IMR-90 (cell line): Measurements from ENCODE around the gene SESN1.

Source experiments
- CEBPB ChIP-seq: IDR thresholded peaks from 2 replicates; pipeline ENCODE4 v1.6.1; 2012; ENCODE audit warnings: low read depth, low read length, improper control_type of control experiment
- CHD1 ChIP-seq: IDR thresholded peaks from 2 replicates; pipeline ENCODE4 v1.6.1; 2012; ENCODE audit warnings: low read depth, low read length, improper control_type of control experiment
- ELK1 ChIP-seq: fragments of 150-350 bp; IDR thresholded peaks from 2 replicates; pipeline ENCODE4 v1.6.1; 2016; ENCODE audit warnings: low read depth, mild to moderate bottlenecking, low read length, moderate library complexity, borderline replicate concordance
- FOS ChIP-seq: fragments of 150-350 bp; IDR thresholded peaks from 2 replicates; pipeline ENCODE4 v1.6.1; 2016; ENCODE audit warnings: low read depth, low read length
- MXI1 ChIP-seq: IDR thresholded peaks from 2 replicates; pipeline ENCODE4 v1.6.1; 2012; ENCODE audit warnings: low read depth, mild to moderate bottlenecking, low read length, moderate library complexity, borderline replicate concordance
- POLR2A ChIP-seq: IDR thresholded peaks from 2 replicates; pipeline ENCODE4 v1.6.1; 2012; ENCODE audit warnings: mild to moderate bottlenecking, low read depth, low read length
- RFX5 ChIP-seq: IDR thresholded peaks from 2 replicates; pipeline ENCODE4 v1.8.0; 2012; ENCODE audit warnings: low read depth, mild to moderate bottlenecking, low read length, moderate library complexity
- SMC3 ChIP-seq: fragments of 150-350 bp; IDR thresholded peaks from 2 replicates; pipeline ENCODE4 v1.6.1; 2016; ENCODE audit warnings: low read depth, mild to moderate bottlenecking, antibody characterized with exemption, low read length, moderate library complexity
- USF2 ChIP-seq: fragments of 150-350 bp; IDR thresholded peaks from 2 replicates; pipeline ENCODE4 v1.6.1; 2017; ENCODE audit warnings: mild to moderate bottlenecking, antibody characterized with exemption, low read length, low read depth
- TF ChIP-seq, protein P1 (sequence below): conservative IDR thresholded peaks from 2 replicates; pipeline ENCODE4 v1.5.1; 2012; ENCODE audit warnings: mild to moderate bottlenecking, low read depth, low read length, improper control_type of control experiment

GRCh38 chr6:108958900-108959770, 135.5 kb downstream of the SESN1 start:
- TF ChIP-seq, protein P1, sequence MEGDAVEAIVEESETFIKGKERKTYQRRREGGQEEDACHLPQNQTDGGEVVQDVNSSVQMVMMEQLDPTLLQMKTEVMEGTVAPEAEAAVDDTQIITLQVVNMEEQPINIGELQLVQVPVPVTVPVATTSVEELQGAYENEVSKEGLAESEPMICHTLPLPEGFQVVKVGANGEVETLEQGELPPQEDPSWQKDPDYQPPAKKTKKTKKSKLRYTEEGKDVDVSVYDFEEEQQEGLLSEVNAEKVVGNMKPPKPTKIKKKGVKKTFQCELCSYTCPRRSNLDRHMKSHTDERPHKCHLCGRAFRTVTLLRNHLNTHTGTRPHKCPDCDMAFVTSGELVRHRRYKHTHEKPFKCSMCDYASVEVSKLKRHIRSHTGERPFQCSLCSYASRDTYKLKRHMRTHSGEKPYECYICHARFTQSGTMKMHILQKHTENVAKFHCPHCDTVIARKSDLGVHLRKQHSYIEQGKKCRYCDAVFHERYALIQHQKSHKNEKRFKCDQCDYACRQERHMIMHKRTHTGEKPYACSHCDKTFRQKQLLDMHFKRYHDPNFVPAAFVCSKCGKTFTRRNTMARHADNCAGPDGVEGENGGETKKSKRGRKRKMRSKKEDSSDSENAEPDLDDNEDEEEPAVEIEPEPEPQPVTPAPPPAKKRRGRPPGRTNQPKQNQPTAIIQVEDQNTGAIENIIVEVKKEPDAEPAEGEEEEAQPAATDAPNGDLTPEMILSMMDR = no peak
- TF ChIP-seq POLR2A (no peak), CHD1 (no peak), FOS (no peak), RFX5 (no peak), MXI1 (no peak), USF2 (no peak), SMC3 (no peak), CEBPB (no peak), ELK1 (no peak)
